RKO (cell line): Measurements from ENCODE around the gene RNASE13.
A peak's percentile ranks its signal among the peaks of the same experiment; 100 is the strongest.
"Not testable (repeated sequence)": the region's sequence is repeated elsewhere in the genome, so short reads cannot be mapped to it uniquely, and the experiment has no call there.

Source experiments
- DNase-seq: peaks from one replicate; pipeline ENCODE4 v3.0.0-alpha.2; 2016; ENCODE audit warnings: low spot score

The RNASE13 gene

GRCh38 chr14:21023174-21023573 is 11.4 kb downstream of the RNASE13 start:
- no peak for DNase-seq

- no peak for DNase-seq
Measured at GRCh38 chr14:21022686-21023085, 11.9 kb downstream of the RNASE13 start.

GRCh38 chr14:21020977-21021545 is 13.5 kb downstream of the RNASE13 start:
- DNase-seq = no peak

- DNase-seq = no peak
Measured at GRCh38 chr14:21019366-21019765, 15.2 kb downstream of the RNASE13 start.

- DNase-seq = no peak
Measured at GRCh38 chr14:21018781-21019180, 15.8 kb downstream of the RNASE13 start.

GRCh38 chr14:21018286-21018685 is 16.3 kb downstream of the RNASE13 start:
- no peak for DNase-seq

- DNase-seq = no peak
Measured at GRCh38 chr14:21017528-21018245, 16.9 kb downstream of the RNASE13 start.

- DNase-seq = no peak
Measured at GRCh38 chr14:21016413-21017190, 18.0 kb downstream of the RNASE13 start.

- DNase-seq = no peak
Measured at GRCh38 chr14:21015312-21015711, 19.3 kb downstream of the RNASE13 start.

- peak; percentile 84 for DNase-seq
Measured at GRCh38 chr14:21014761-21015190, 19.8 kb downstream of the RNASE13 start.

- no peak for DNase-seq
Measured at GRCh38 chr14:21011136-21011535, 23.5 kb downstream of the RNASE13 start.

GRCh38 chr14:21009721-21010120 is 24.9 kb downstream of the RNASE13 start:
- DNase-seq = not testable (repeated sequence)

GRCh38 chr14:21003788-21004346 is 30.7 kb downstream of the RNASE13 start:
- no peak for DNase-seq

- no peak for DNase-seq
Measured at GRCh38 chr14:21001218-21001617, 33.4 kb downstream of the RNASE13 start.

GRCh38 chr14:20999591-20999990 is 35.0 kb downstream of the RNASE13 start:
- no peak for DNase-seq

- no peak for DNase-seq
Measured at GRCh38 chr14:20998674-20999366, 35.8 kb downstream of the RNASE13 start, which contains the start of gene SLC39A2. SLC39A2 (plus strand) TSS chr14:20999293; CDS start chr14:20999447, 154 bp downstream.

GRCh38 chr14:20998139-20998538 is 36.5 kb downstream of the RNASE13 start:
- no peak for DNase-seq

GRCh38 chr14:20997564-20997963 is 37.0 kb downstream of the RNASE13 start:
- DNase-seq = no peak

GRCh38 chr14:20997115-20997514 is 37.5 kb downstream of the RNASE13 start:
- no peak for DNase-seq

GRCh38 chr14:20996521-20996920 is 38.1 kb downstream of the RNASE13 start:
- DNase-seq = no peak

- DNase-seq = peak; percentile 99
Measured at GRCh38 chr14:20989787-20990600, 44.6 kb downstream of the RNASE13 start, which contains the start of gene METTL17. METTL17 (plus strand) TSS chr14:20989980; CDS start chr14:20990003, 23 bp downstream.
